Uterus (tissue), 2 donors: Measurements from ENCODE around the gene FAM43A.

Experiments used
- CTCF ChIP-seq, 4 experiments: fragments of 200-600 bp in 2 of 4; fragments of 450-650 bp in 2 of 4; sonication (generic) in 2 of 4; IDR thresholded peaks; one replicate each; pipeline ENCODE4 v1.5.1; 2016 to 2019; ENCODE audit warnings: antibody characterized with exemption in 4 of 4, mild to moderate bottlenecking in 2 of 4, moderate library complexity in 1 of 4
- POLR2A ChIP-seq, 2 donors: fragments of 450-650 bp; IDR thresholded peaks; one replicate each; pipeline ENCODE4 v1.6.1; 2016; ENCODE audit warnings: antibody characterized with exemption in 2 of 2, mild to moderate bottlenecking in 1 of 2, moderate library complexity in 1 of 2

- TF ChIP-seq CTCF (IDR thresholded peaks at IDR 0.05) (no peak), POLR2A (IDR thresholded peaks at IDR 0.05) (no peak)
Observed at GRCh38 chr3:194680888-194681615, 4.6 kb upstream of the FAM43A start.
